Skin of body (tissue), 2 donors: Measurements from ENCODE around the gene DPH5. TPM values are rescaled to one million over a fixed set of nuclear protein-coding genes. Genes with fewer than 3 reads are reported as not detected.
"Not testable (repeated sequence)": the region's sequence is repeated elsewhere in the genome, so short reads cannot be mapped to it uniquely, and the experiment has no call there.

Experiments used
- DNase-seq: peaks from one replicate; lab custom pipeline; 2025; lab: John Stamatoyannopoulos, UW
- total RNA-seq: library from RNA; depleted of rRNA; stranded (reverse); fragments of >200 nt; gene quantifications from one replicate; pipeline ENCODE4 v1.2.3, GENCODE V29; 2014

DPH5 gene
- total RNA-seq, 1 donor from 2014 or later: 25.1 TPM

GRCh38 chr1:101032129-101032528 lies 6.5 kb upstream of the DPH5 start:
- DNase-seq: not testable (repeated sequence)

GRCh38 chr1:101030881-101031280 lies 5.3 kb upstream of the DPH5 start:
- no peak for DNase-seq

- DNase-seq: no peak
These were observed 3.6 kb upstream of the DPH5 start for GRCh38 chr1:101029184-101029583.

GRCh38 chr1:101028466-101028865 lies 2.9 kb upstream of the DPH5 start:
- DNase-seq: no peak

- DNase-seq: no peak
These were observed 1.7 kb upstream of the DPH5 start for GRCh38 chr1:101027194-101027772.

- DNase-seq: no peak
These were observed 825 bp upstream of the DPH5 start for GRCh38 chr1:101026430-101026788.

GRCh38 chr1:101025283-101025656 lies 314 bp downstream of the DPH5 start:
- DNase-seq: peak; percentile 61

- DNase-seq: no peak
These were observed 3.3 kb downstream of the DPH5 start for GRCh38 chr1:101022294-101022693.

GRCh38 chr1:101017448-101017847 lies 8.1 kb downstream of the DPH5 start:
- DNase-seq: no peak

GRCh38 chr1:101013776-101014175 lies 11.8 kb downstream of the DPH5 start:
- DNase-seq: no peak

GRCh38 chr1:101008229-101008834 lies 17.3 kb downstream of the DPH5 start:
- DNase-seq: no peak

- no peak for DNase-seq
These were observed 19.0 kb downstream of the DPH5 start for GRCh38 chr1:101006553-101006952.

- DNase-seq: no peak
These were observed 19.7 kb downstream of the DPH5 start for GRCh38 chr1:101005871-101006270.

- no peak for DNase-seq
These were observed 20.4 kb downstream of the DPH5 start for GRCh38 chr1:101005183-101005582.

GRCh38 chr1:101004670-101005069 lies 20.9 kb downstream of the DPH5 start:
- DNase-seq: no peak

- no peak for DNase-seq
These were observed 21.5 kb downstream of the DPH5 start for GRCh38 chr1:101004061-101004460.

- DNase-seq: no peak
These were observed 22.5 kb downstream of the DPH5 start for GRCh38 chr1:101003012-101003650.

GRCh38 chr1:101002551-101002950 lies 23.0 kb downstream of the DPH5 start:
- no peak for DNase-seq

GRCh38 chr1:101000131-101000873 lies 25.3 kb downstream of the DPH5 start:
- no peak for DNase-seq

GRCh38 chr1:100998426-100998825 lies 27.2 kb downstream of the DPH5 start:
- no peak for DNase-seq

GRCh38 chr1:100995198-100995988 lies 30.2 kb downstream of the DPH5 start:
- DNase-seq: peak; percentile 14
